Keratinocyte (primary cell): ENCODE data around the gene PTGES2. TPM values are rescaled to one million over a fixed set of nuclear protein-coding genes. Genes with fewer than 3 reads are reported as not detected.

ENCODE experiments used
- DNase-seq: peaks from one replicate; pipeline ENCODE4 v3.0.0-alpha.2; 2011; ENCODE audit warnings: low read depth, missing footprints, low spot score
- FAIRE-seq: peaks from 2 replicates; lab custom pipeline; 2011; peaks lifted over from hg19 to GRCh38; lab: Jason Lieb, UNC
- H2AFZ ChIP-seq: 2 replicates; pipeline ENCODE4 v1.6.0; 2012; ENCODE audit warnings: low read length, control low read depth, inconsistent platforms; ENCODE audit not compliant: control insufficient read depth
- H3K27ac ChIP-seq: 2 replicates; pipeline ENCODE4 v1.5.1; 2011; ENCODE audit warnings: low read length; ENCODE audit not compliant: control insufficient read depth, insufficient read depth
- H3K27me3 ChIP-seq: 3 replicates; pipeline ENCODE4 v1.6.0; 2011; ENCODE audit warnings: low read length; ENCODE audit not compliant: control insufficient read depth, insufficient read depth; ENCODE audit errors: extremely low read depth
- H3K36me3 ChIP-seq, 2 experiments: 2 replicates in 1 of 2; 3 replicates in 1 of 2; pipeline ENCODE4 v1.5.1; 2011; ENCODE audit warnings: low read length in 2 of 2, mild to moderate bottlenecking in 1 of 2; ENCODE audit not compliant: control insufficient read depth in 2 of 2, insufficient read depth in 2 of 2; ENCODE audit errors: extremely low read depth in 1 of 2
- H3K4me1 ChIP-seq: 3 replicates; pipeline ENCODE4 v1.5.1; 2011; ENCODE audit warnings: low read length; ENCODE audit not compliant: control insufficient read depth, insufficient read depth; ENCODE audit errors: extremely low read depth
- H3K4me2 ChIP-seq: 3 replicates; pipeline ENCODE4 v1.6.0; 2011; ENCODE audit warnings: low read depth, low read length; ENCODE audit not compliant: control insufficient read depth, insufficient read depth; ENCODE audit errors: extremely low read depth
- H3K4me3 ChIP-seq, 3 experiments: fragments of 200-600 bp in 1 of 3; sonication (generic) in 1 of 3; 2 replicates in 2 of 3; 3 replicates in 1 of 3; pipeline ENCODE4 v1.5.1; 2011 to 2016; ENCODE audit warnings: low read length in 3 of 3, mild to moderate bottlenecking in 3 of 3, control low read depth in 2 of 3, inconsistent platforms in 1 of 3, low read depth in 1 of 3, mixed read lengths in 1 of 3, mixed run types in 1 of 3, moderate library complexity in 1 of 3; ENCODE audit not compliant: control insufficient read depth in 2 of 3, insufficient read depth in 2 of 3; ENCODE audit errors: extremely low read depth in 1 of 3
- H3K79me2 ChIP-seq: 2 replicates; pipeline ENCODE4 v1.6.0; 2012; ENCODE audit warnings: low read length; ENCODE audit not compliant: control insufficient read depth, insufficient read depth
- H3K9ac ChIP-seq: 3 replicates; pipeline ENCODE4 v1.6.0; 2011; ENCODE audit warnings: low read length; ENCODE audit not compliant: control insufficient read depth, insufficient read depth; ENCODE audit errors: extremely low read depth
- H3K9me1 ChIP-seq: 3 replicates; pipeline ENCODE4 v1.6.0; 2011; ENCODE audit warnings: low read length; ENCODE audit not compliant: control insufficient read depth, insufficient read depth; ENCODE audit errors: extremely low read depth
- H3K9me3 ChIP-seq: 2 replicates; pipeline ENCODE4 v1.5.1; 2012; ENCODE audit warnings: low read depth, low read length; ENCODE audit not compliant: control insufficient read depth
- H4K20me1 ChIP-seq: 3 replicates; pipeline ENCODE4 v1.6.0; 2011; ENCODE audit warnings: low read length; ENCODE audit not compliant: control insufficient read depth, insufficient read depth; ENCODE audit errors: extremely low read depth
- EZH2 ChIP-seq: IDR thresholded peaks from one replicate; pipeline ENCODE4 v1.6.1; 2012; ENCODE audit warnings: inconsistent platforms, mild to moderate bottlenecking, low read length, moderate library complexity
- dilution Hi-C: fragments of 300-500 bp; cut with MboI; formaldehyde crosslinking; loops from one replicate; pipeline ENCODE4 v1.7.0; 2020; ENCODE audit warnings: low sequenced_read_pairs; ENCODE audit not compliant: extremely low pct_ligation_motif_present
- polyA plus RNA-seq, 5 experiments: library from polyadenylated mRNA; depleted of rRNA in 3 of 5; stranded (reverse) in 3 of 5; stranded (forward) in 1 of 5; unstranded in 1 of 5; fragments of >200 nt; gene quantifications; 1 replicate in 1 of 5; 2 replicates in 3 of 5; 3 replicates in 1 of 5; pipeline versions ENCODE4 v1.2.1 to v1.2.3, GENCODE V29; 2011 to 2012; ENCODE audit warnings: missing spikeins in 2 of 5, low read depth in 1 of 5, low replicate concordance in 1 of 5
- TF ChIP-seq, protein P1 (sequence below), 3 experiments: IDR thresholded peaks in 1 of 3; conservative IDR thresholded peaks in 1 of 3; optimal IDR thresholded peaks in 1 of 3; 2 replicates in 2 of 3; 3 replicates in 1 of 3; pipeline versions ENCODE3 to v1.5.1; 2011; ENCODE audit warnings: low read length in 3 of 3, mild to moderate bottlenecking in 3 of 3, moderate library complexity in 2 of 3, control low read depth in 1 of 3, inconsistent platforms in 1 of 3; ENCODE audit not compliant: insufficient read depth in 2 of 3; ENCODE audit errors: extremely low read depth in 1 of 3

Gene PTGES2
- polyA plus RNA-seq, 1 donor (not counting 4 experiments of a cell fraction or from before 2014, with no cell fraction given) = 68.7 TPM

GRCh38 chr9:128118971-128119665 lies 8.4 kb downstream of the PTGES2 start:
- no peak overlapping the region for H3K4me3 ChIP-seq
- H3K36me3 ChIP-seq = peaks cover 11 to 24% of the 10 kb centered on the region in 2 experiments
- no peak overlapping the region for H3K9ac ChIP-seq
- no peak overlapping the region for H2AFZ ChIP-seq
- H4K20me1 ChIP-seq = no peaks in the 10 kb centered on the region
- peaks cover 6% of the 10 kb centered on the region for H3K4me1 ChIP-seq
- no peak overlapping the region for H3K4me2 ChIP-seq
- H3K27me3 ChIP-seq = no peaks in the 10 kb centered on the region
- DNase-seq = no peak
- no peak for FAIRE-seq
- dilution Hi-C loops = no loop called here
- H3K79me2 ChIP-seq = no peaks in the 10 kb centered on the region
- H3K9me1 ChIP-seq = no peaks in the 10 kb centered on the region
- no peaks in the 10 kb centered on the region for H3K9me3 ChIP-seq
- H3K27ac ChIP-seq = no peak overlapping the region
- TF ChIP-seq, protein P1, sequence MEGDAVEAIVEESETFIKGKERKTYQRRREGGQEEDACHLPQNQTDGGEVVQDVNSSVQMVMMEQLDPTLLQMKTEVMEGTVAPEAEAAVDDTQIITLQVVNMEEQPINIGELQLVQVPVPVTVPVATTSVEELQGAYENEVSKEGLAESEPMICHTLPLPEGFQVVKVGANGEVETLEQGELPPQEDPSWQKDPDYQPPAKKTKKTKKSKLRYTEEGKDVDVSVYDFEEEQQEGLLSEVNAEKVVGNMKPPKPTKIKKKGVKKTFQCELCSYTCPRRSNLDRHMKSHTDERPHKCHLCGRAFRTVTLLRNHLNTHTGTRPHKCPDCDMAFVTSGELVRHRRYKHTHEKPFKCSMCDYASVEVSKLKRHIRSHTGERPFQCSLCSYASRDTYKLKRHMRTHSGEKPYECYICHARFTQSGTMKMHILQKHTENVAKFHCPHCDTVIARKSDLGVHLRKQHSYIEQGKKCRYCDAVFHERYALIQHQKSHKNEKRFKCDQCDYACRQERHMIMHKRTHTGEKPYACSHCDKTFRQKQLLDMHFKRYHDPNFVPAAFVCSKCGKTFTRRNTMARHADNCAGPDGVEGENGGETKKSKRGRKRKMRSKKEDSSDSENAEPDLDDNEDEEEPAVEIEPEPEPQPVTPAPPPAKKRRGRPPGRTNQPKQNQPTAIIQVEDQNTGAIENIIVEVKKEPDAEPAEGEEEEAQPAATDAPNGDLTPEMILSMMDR (optimal IDR thresholded peaks at IDR 0.05 in 1 of 3, IDR thresholded peaks at IDR 0.05 in 1 of 3, conservative IDR thresholded peaks at IDR 0.05 in 1 of 3; ENCODE audit: extremely low read depth in 1 of 3, insufficient read depth in 2 of 3, low read length in 3 of 3) = no peak
- TF ChIP-seq EZH2 = no peak

DNA sequence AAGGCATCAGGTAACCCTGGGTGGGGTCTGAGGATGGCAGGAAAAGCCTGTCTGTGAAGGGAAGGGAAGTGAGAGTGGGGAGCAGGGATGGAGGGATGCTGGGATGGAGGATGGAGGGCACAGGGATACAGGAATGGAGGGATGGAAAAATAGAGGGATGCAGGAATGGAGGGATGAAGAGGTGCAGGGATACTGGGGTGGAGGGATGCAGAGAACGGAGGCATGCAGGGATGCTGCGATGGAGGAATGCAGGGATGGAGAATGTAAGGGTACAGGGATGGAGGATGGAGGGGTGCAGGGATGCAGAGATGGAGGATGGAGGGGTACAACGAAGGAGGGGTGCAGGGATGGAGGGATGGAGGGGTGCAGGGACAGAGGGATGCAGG lies 9.1 kb downstream of the PTGES2 start:
- H2AFZ ChIP-seq = no peak overlapping the region
- no peaks in the 10 kb centered on the region for H3K27me3 ChIP-seq
- TF ChIP-seq, protein P1 (optimal IDR thresholded peaks at IDR 0.05 in 1 of 3, IDR thresholded peaks at IDR 0.05 in 1 of 3, conservative IDR thresholded peaks at IDR 0.05 in 1 of 3; ENCODE audit: extremely low read depth in 1 of 3, insufficient read depth in 2 of 3, low read length in 3 of 3) = no peak
- no peak for TF ChIP-seq EZH2
- H3K36me3 ChIP-seq = peaks cover 13 to 22% of the 10 kb centered on the region in 2 experiments
- H3K9ac ChIP-seq = no peak overlapping the region
- no peak for FAIRE-seq
- H3K4me3 ChIP-seq = no peak overlapping the region
- dilution Hi-C loops = no loop called here
- no peaks in the 10 kb centered on the region for H3K9me3 ChIP-seq
- no peaks in the 10 kb centered on the region for H4K20me1 ChIP-seq
- H3K4me2 ChIP-seq = no peak overlapping the region
- H3K79me2 ChIP-seq = no peaks in the 10 kb centered on the region
- no peak for DNase-seq
- peaks cover 6% of the 10 kb centered on the region for H3K4me1 ChIP-seq
- H3K9me1 ChIP-seq = no peaks in the 10 kb centered on the region
- no peak overlapping the region for H3K27ac ChIP-seq
